Endothelial cell of umbilical vein (primary cell): ENCODE results near the gene CNTNAP2. TPM values are rescaled to one million over a fixed set of nuclear protein-coding genes. Genes with fewer than 3 reads are reported as not detected.

Source experiments
- BruUV-seq: library from RNA; stranded (reverse); fragments of 400-500 nt; replicated peaks from 2 replicates; lab custom pipeline; 2021; lab: Mats Ljungman, UMichigan
- CTCF ChIA-PET: fragments of 300-600, 350-600 bp; sonication (Branson Sonifier 250); formaldehyde crosslinking; loops from one replicate; lab custom pipeline; 2021; ENCODE audit warnings: antibody characterized with exemption, inconsistent platforms; lab: Charles Lee
- POLR2A ChIA-PET: fragments of 300-600, 350-600 bp; sonication (Branson Sonifier 250); formaldehyde crosslinking; loops from one replicate; lab custom pipeline; 2021; ENCODE audit warnings: antibody characterized with exemption, inconsistent platforms; lab: Charles Lee
- DNase-seq: peaks from one replicate; pipeline ENCODE4 v3.0.0-alpha.2; 2011; ENCODE audit warnings: low read depth, low spot score
- FAIRE-seq: peaks from 2 replicates; lab custom pipeline; 2011; peaks lifted over from hg19 to GRCh38; lab: Jason Lieb, UNC
- H2AFZ ChIP-seq: 2 replicates; pipeline ENCODE4 v1.6.0; 2012; ENCODE audit warnings: low read depth, low read length, control low read depth, inconsistent platforms
- H3K27ac ChIP-seq: 2 replicates; pipeline ENCODE4 v1.5.1; 2011; ENCODE audit warnings: low read depth, mild to moderate bottlenecking, control low read depth, low read length, moderate library complexity; ENCODE audit not compliant: insufficient read depth
- H3K27me3 ChIP-seq, 2 experiments: 2 replicates each; pipeline versions ENCODE4 v1.6.0 to v1.6.1; 2011; ENCODE audit warnings: low read length in 2 of 2, mixed read lengths in 1 of 2; ENCODE audit not compliant: control insufficient read depth in 2 of 2, insufficient read depth in 2 of 2
- H3K36me3 ChIP-seq, 2 experiments: 2 replicates in 1 of 2; 3 replicates in 1 of 2; pipeline ENCODE4 v1.5.1; 2011; ENCODE audit warnings: low read length in 2 of 2, mild to moderate bottlenecking in 1 of 2, moderate library complexity in 1 of 2; ENCODE audit not compliant: control insufficient read depth in 2 of 2, insufficient read depth in 2 of 2; ENCODE audit errors: extremely low read depth in 1 of 2
- H3K4me1 ChIP-seq: 3 replicates; pipeline ENCODE4 v1.5.1; 2011; ENCODE audit warnings: mild to moderate bottlenecking, low read length; ENCODE audit not compliant: control insufficient read depth, insufficient read depth; ENCODE audit errors: extremely low read depth
- H3K4me2 ChIP-seq: 2 replicates; pipeline ENCODE4 v1.6.1; 2011; ENCODE audit warnings: low read length, control low read depth, mixed read lengths; ENCODE audit not compliant: insufficient read depth
- H3K4me3 ChIP-seq, 3 experiments: fragments of 200-600 bp in 1 of 3; sonication (generic), shearing (Covaris generic) in 1 of 3; replicated peaks in 1 of 3; 2 replicates each; pipeline ENCODE4 v1.5.1; 2011 to 2016; ENCODE audit warnings: control low read depth in 3 of 3, low read length in 3 of 3, mild to moderate bottlenecking in 2 of 3, inconsistent platforms in 1 of 3, low read depth in 1 of 3, moderate library complexity in 1 of 3; ENCODE audit not compliant: insufficient read depth in 1 of 3
- H3K79me2 ChIP-seq: 2 replicates; pipeline ENCODE4 v1.6.0; 2012; ENCODE audit warnings: low read length, inconsistent platforms; ENCODE audit not compliant: control insufficient read depth, insufficient read depth
- H3K9ac ChIP-seq: replicated peaks from 2 replicates; pipeline ENCODE3; 2011; ENCODE audit warnings: low read length, control low read depth; ENCODE audit not compliant: insufficient read depth; ENCODE audit errors: extremely low read depth
- H3K9me1 ChIP-seq: replicated peaks from 3 replicates; pipeline ENCODE4 v1.6.0; 2011; ENCODE audit warnings: mild to moderate bottlenecking, low read length; ENCODE audit not compliant: control insufficient read depth, insufficient read depth; ENCODE audit errors: extremely low read depth
- H3K9me3 ChIP-seq: replicated peaks from 2 replicates; pipeline ENCODE4 v1.5.1; 2012; ENCODE audit warnings: low read length, inconsistent platforms; ENCODE audit not compliant: control insufficient read depth, insufficient read depth
- H4K20me1 ChIP-seq: replicated peaks from 2 replicates; pipeline ENCODE3; 2011; ENCODE audit warnings: mild to moderate bottlenecking, low read length; ENCODE audit not compliant: control insufficient read depth, insufficient read depth; ENCODE audit errors: extremely low read depth
- FOS ChIP-seq: IDR thresholded peaks from 2 replicates; pipeline ENCODE4 v1.6.1; 2011; ENCODE audit warnings: mild to moderate bottlenecking, low read length, moderate library complexity, borderline replicate concordance; ENCODE audit not compliant: insufficient read depth
- GATA2 ChIP-seq: IDR thresholded peaks from 2 replicates; pipeline ENCODE4 v1.7.0; 2011; ENCODE audit warnings: low read depth, mild to moderate bottlenecking, moderate library complexity, mixed read lengths, low read length; ENCODE audit not compliant: insufficient read length, insufficient read depth
- JUN ChIP-seq: IDR thresholded peaks from 2 replicates; pipeline ENCODE4 v1.6.1; 2011; ENCODE audit warnings: borderline replicate concordance, low read depth; ENCODE audit not compliant: insufficient read length, insufficient read depth
- MYC ChIP-seq: IDR thresholded peaks from one replicate; pipeline ENCODE4 v1.6.1; 2011; ENCODE audit warnings: mild to moderate bottlenecking, low read depth, low read length
- POLR2A ChIP-seq: IDR thresholded peaks from 2 replicates; pipeline ENCODE4 v1.6.1; 2012; ENCODE audit warnings: low read depth, mild to moderate bottlenecking, control low read depth, low read length
- POLR2AphosphoS5 ChIP-seq: IDR thresholded peaks from 2 replicates; pipeline ENCODE4 v1.6.1; 2012; ENCODE audit warnings: low read depth, mild to moderate bottlenecking, control low read depth, low read length, moderate library complexity; ENCODE audit not compliant: insufficient read depth
- dilution Hi-C: fragments of 300-500 bp; cut with MboI; formaldehyde crosslinking; loops from one replicate; pipeline ENCODE4 v1.15.0; 2019; ENCODE audit warnings: low sequenced_read_pairs; ENCODE audit not compliant: extremely low pct_ligation_motif_present
- intact Hi-C: fragments of 100-400 bp; cut with micrococcal nuclease; formaldehyde crosslinking; loops from one replicate; pipeline ENCODE4 v1.10.0; 2022
- polyA plus RNA-seq, 4 experiments: library from polyadenylated mRNA; depleted of rRNA in 3 of 4; stranded (reverse) in 3 of 4; unstranded in 1 of 4; fragments of >200 nt; gene quantifications; 2 replicates each; pipeline versions ENCODE4 v1.2.1 to v1.2.3, GENCODE V29; 2011 to 2012; ENCODE audit warnings: missing spikeins in 1 of 4
- total RNA-seq: library from RNA; stranded (reverse); gene quantifications from 2 replicates; pipeline ENCODE4 v1.2.3, GENCODE V29; 2021
- TF ChIP-seq, protein P1 (sequence below), 2 donors: IDR thresholded peaks; 1 replicate in 1 of 2; 2 replicates in 1 of 2; pipeline ENCODE4 v1.5.1; 2011; ENCODE audit warnings: low read length in 2 of 2, mild to moderate bottlenecking in 2 of 2, moderate library complexity in 2 of 2, control low read depth in 1 of 2, inconsistent platforms in 1 of 2, low read depth in 1 of 2; ENCODE audit not compliant: insufficient read depth in 1 of 2; ENCODE audit errors: extremely low read depth in 1 of 2
- TF ChIP-seq, protein P2 (sequence below): IDR thresholded peaks from 2 replicates; pipeline ENCODE4 v1.6.1; 2011; ENCODE audit not compliant: insufficient read depth, insufficient read length

The CNTNAP2 gene
- total and polyA plus RNA-seq, 2 donors (not counting 3 experiments of a cell fraction or from before 2014, with no cell fraction given): not detected

DNA sequence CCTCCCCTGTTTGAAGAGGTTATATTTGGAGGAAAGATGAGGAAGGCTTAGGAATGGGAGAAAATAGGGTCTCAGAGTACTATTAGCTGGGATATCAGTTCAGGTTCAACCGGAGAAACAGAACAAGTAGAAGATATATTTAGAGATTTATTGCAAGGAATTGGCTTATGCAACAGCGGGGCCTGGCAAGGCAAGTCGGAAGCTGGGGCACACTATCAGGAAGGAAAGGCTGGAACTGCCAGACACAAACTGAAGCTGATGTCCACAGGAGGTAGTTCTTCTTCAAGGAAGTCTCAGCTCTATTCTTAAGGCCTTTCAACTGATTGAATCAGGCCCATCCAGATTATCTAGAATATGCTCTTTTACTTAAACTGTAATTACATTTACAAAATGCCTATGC lies 1534.4 kb downstream of the CNTNAP2 start:
- POLR2A ChIA-PET: no interaction called here
- dilution Hi-C loops: no loop called here
- Histone ChIP-seq H3K4me3 (no peak overlapping the region), H3K4me2 (no peak overlapping the region), H3K9ac (no peak overlapping the region), H3K9me3 (peaks cover 2% of the 10 kb centered on the region), H3K36me3 (no peaks in the 10 kb centered on the region), H4K20me1 (no peaks in the 10 kb centered on the region), H3K4me1 (no peaks in the 10 kb centered on the region), H2AFZ (no peak overlapping the region), H3K27me3 (no peaks in the 10 kb centered on the region), H3K9me1 (no peaks in the 10 kb centered on the region), H3K27ac (no peak overlapping the region), H3K79me2 (no peaks in the 10 kb centered on the region)
- TF ChIP-seq GATA2 (no peak), POLR2A (no peak), FOS (no peak), JUN (no peak), MYC (no peak), POLR2AphosphoS5 (no peak)
- TF ChIP-seq, protein P1, sequence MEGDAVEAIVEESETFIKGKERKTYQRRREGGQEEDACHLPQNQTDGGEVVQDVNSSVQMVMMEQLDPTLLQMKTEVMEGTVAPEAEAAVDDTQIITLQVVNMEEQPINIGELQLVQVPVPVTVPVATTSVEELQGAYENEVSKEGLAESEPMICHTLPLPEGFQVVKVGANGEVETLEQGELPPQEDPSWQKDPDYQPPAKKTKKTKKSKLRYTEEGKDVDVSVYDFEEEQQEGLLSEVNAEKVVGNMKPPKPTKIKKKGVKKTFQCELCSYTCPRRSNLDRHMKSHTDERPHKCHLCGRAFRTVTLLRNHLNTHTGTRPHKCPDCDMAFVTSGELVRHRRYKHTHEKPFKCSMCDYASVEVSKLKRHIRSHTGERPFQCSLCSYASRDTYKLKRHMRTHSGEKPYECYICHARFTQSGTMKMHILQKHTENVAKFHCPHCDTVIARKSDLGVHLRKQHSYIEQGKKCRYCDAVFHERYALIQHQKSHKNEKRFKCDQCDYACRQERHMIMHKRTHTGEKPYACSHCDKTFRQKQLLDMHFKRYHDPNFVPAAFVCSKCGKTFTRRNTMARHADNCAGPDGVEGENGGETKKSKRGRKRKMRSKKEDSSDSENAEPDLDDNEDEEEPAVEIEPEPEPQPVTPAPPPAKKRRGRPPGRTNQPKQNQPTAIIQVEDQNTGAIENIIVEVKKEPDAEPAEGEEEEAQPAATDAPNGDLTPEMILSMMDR (IDR thresholded peaks at IDR 0.05; ENCODE audit: extremely low read depth in 1 of 2, insufficient read depth in 1 of 2, low read depth in 1 of 2, low read length in 2 of 2): no peak
- TF ChIP-seq, protein P2, sequence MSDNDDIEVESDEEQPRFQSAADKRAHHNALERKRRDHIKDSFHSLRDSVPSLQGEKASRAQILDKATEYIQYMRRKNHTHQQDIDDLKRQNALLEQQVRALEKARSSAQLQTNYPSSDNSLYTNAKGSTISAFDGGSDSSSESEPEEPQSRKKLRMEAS: no peak
- intact Hi-C loops: no loop called here
- FAIRE-seq: no peak
- BruUV-seq: no TSS peak
- DNase-seq: no peak
- CTCF ChIA-PET: no interaction called here
